Neural crest cell (in vitro differentiated cells): Measurements from ENCODE around the gene CKLF. TPM values are rescaled to one million over a fixed set of nuclear protein-coding genes. Genes with fewer than 3 reads are reported as not detected.

Experiments
- DNase-seq: peaks from one replicate; pipeline ENCODE4 v3.0.0; 2021; ENCODE audit warnings: low read depth, mixed read lengths, low spot score
- H3K27ac Mint-ChIP-seq: one replicate; pipeline ENCODE4 v1.8.0; 2021; ENCODE audit warnings: mild to moderate bottlenecking, mixed read lengths; ENCODE audit not compliant: unreplicated experiment
- H3K27me3 Mint-ChIP-seq: 2 replicates; pipeline ENCODE4 v1.8.0; 2021; ENCODE audit warnings: low read depth, mild to moderate bottlenecking, mixed read lengths
- H3K36me3 Mint-ChIP-seq: 2 replicates; pipeline ENCODE4 v1.8.0; 2021; ENCODE audit warnings: low read depth, mild to moderate bottlenecking, mixed read lengths
- H3K4me1 Mint-ChIP-seq: 2 replicates; pipeline ENCODE4 v1.8.0; 2021; ENCODE audit warnings: mixed read lengths
- H3K4me3 Mint-ChIP-seq: one replicate; pipeline ENCODE4 v1.8.0; 2021; ENCODE audit warnings: mild to moderate bottlenecking, mixed read lengths
- H3K9me3 Mint-ChIP-seq: 2 replicates; pipeline ENCODE4 v1.8.0; 2021; ENCODE audit warnings: mixed read lengths
- CTCF ChIP-seq: fragments of 200-600 bp; sonication (generic); conservative IDR thresholded peaks from 2 replicates; pipeline ENCODE4 v1.5.0; 2021; ENCODE audit warnings: antibody characterized with exemption, mild to moderate bottlenecking
- total RNA-seq: library from RNA; stranded (reverse); gene quantifications from 2 replicates; pipeline ENCODE4 v1.2.1, GENCODE V29; 2021

CKLF gene
- total RNA-seq, 1 donor from 2014 or later, result 51.2 TPM

- Mint-ChIP-seq H3K4me1 (peaks cover 24% of the 10 kb centered on the region), H3K36me3 (peaks cover 4% of the 10 kb centered on the region), H3K27ac (peak overlapping the region; percentile 44), H3K9me3 (no peaks in the 10 kb centered on the region), H3K27me3 (no peaks in the 10 kb centered on the region), H3K4me3 (no peak overlapping the region)
- TF ChIP-seq CTCF, result no peak
- DNase-seq, result no peak
Measured at GRCh38 chr16:66508914-66509496, 43.4 kb upstream of the CKLF start.

GRCh38 chr16:66509576-66509975, 42.8 kb upstream of the CKLF start:
- TF ChIP-seq CTCF, result no peak
- Mint-ChIP-seq H3K9me3 (no peaks in the 10 kb centered on the region), H3K27me3 (no peaks in the 10 kb centered on the region), H3K36me3 (peaks cover 4% of the 10 kb centered on the region), H3K27ac (no peak overlapping the region), H3K4me3 (no peak overlapping the region), H3K4me1 (peaks cover 25% of the 10 kb centered on the region)
- no peak for DNase-seq

- Mint-ChIP-seq H3K36me3 (peaks cover 4% of the 10 kb centered on the region), H3K27ac (no peak overlapping the region), H3K4me3 (no peak overlapping the region), H3K4me1 (peaks cover 32% of the 10 kb centered on the region), H3K9me3 (no peaks in the 10 kb centered on the region), H3K27me3 (no peaks in the 10 kb centered on the region)
- no peak for DNase-seq
- TF ChIP-seq CTCF, result no peak
Measured at GRCh38 chr16:66510298-66510697, 42.1 kb upstream of the CKLF start.

GRCh38 chr16:66510711-66511601, 41.4 kb upstream of the CKLF start:
- H3K27me3 Mint-ChIP-seq, result no peaks in the 10 kb centered on the region
- no peak overlapping the region for H3K4me3 Mint-ChIP-seq
- peak overlapping the region; percentile 50 for H3K27ac Mint-ChIP-seq
- no peak for TF ChIP-seq CTCF
- H3K9me3 Mint-ChIP-seq, result no peaks in the 10 kb centered on the region
- DNase-seq, result no peak
- peaks cover 36% of the 10 kb centered on the region for H3K4me1 Mint-ChIP-seq
- H3K36me3 Mint-ChIP-seq, result peaks cover 4% of the 10 kb centered on the region

GRCh38 chr16:66511602-66512271, 40.6 kb upstream of the CKLF start:
- Mint-ChIP-seq H3K9me3 (no peaks in the 10 kb centered on the region), H3K27me3 (no peaks in the 10 kb centered on the region), H3K4me3 (no peak overlapping the region), H3K4me1 (peaks cover 44% of the 10 kb centered on the region), H3K36me3 (peaks cover 4% of the 10 kb centered on the region), H3K27ac (peak overlapping the region; percentile 61)
- DNase-seq, result no peak
- TF ChIP-seq CTCF, result no peak
